Measurements from ENCODE around the gene PDE6B.

PDE6B gene

GRCh38 chr4:601612-602558 is 23.5 kb upstream of the PDE6B start:
- no peak for DNase-seq

GRCh38 chr4:602559-602942 is 22.8 kb upstream of the PDE6B start:
- DNase-seq = no peak

- no peak for DNase-seq
Observed at GRCh38 chr4:604131-604530, 21.2 kb upstream of the PDE6B start.

GRCh38 chr4:605702-606425 is 19.5 kb upstream of the PDE6B start:
- no peak for DNase-seq

GRCh38 chr4:608236-608635 is 17.1 kb upstream of the PDE6B start:
- no peak for DNase-seq

DNA sequence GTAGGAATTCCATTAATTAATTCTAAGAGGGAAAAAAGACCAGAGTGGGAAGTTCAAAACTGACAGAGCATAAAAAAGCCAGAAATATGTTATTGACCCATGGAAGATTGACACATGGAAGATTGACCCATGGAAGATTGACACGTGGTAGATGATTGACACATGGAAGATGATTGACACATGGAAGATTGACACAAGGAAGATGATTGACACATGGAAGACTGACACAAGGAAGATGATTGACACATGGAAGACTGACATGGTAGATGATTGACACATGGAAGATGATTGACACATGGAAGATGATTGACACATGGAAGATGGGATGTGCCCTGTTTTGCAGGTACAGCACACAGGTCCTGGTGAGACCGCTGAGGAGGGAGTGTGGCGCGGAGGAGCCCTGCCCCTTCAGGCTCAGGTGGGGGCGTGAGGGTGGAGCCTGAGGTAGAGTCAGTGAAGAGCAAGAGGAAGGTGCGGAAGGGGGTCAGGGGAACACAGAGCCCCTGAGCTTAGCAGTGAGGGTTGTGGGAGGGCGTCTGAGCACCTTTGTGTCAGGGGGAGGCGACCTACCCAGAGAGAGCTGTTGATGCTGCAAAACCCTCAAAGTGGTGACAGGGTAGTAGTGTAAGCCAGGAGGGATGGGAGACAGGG is 15.8 kb upstream of the PDE6B start:
- no peak for DNase-seq

GRCh38 chr4:610411-611261 is 14.7 kb upstream of the PDE6B start:
- DNase-seq = no peak

DNA sequence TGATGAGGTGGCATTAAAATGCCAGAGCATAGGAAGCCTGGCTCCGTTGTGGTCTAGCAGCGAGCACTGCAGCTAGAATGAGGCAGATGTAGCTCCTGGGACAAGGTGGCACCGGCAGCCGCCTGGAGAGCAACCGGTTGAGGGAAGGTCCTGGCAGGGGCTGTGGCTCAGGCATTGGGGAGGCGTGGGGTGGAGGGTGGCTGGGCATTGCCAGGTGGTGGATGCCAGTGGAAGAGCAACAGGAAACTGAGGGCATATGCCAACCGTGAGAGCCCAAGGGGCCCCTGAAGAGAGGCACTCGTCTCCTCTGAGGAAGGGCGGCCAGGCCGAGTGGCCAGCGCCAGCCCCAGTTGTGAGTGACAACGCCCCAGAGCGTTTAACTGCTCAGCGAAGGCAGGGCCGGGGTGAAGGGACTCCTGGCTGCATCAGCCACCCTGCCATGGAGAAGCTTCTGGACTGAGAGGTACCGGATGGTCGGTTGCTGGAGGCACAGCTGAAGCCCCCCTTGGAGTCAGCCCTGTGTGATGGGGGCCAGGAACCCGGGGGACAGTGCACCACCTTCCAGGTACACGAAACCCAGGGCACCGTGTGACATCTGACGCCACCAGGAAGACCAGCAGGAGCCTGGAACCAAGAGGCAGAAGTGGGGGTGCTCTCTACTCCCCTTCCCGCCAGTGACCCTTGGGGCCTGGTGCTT is 13.2 kb upstream of the PDE6B start:
- no peak for DNase-seq

- no peak for DNase-seq
Observed at GRCh38 chr4:612749-613125, 12.6 kb upstream of the PDE6B start.

GRCh38 chr4:613126-613525 is 12.2 kb upstream of the PDE6B start:
- DNase-seq = no peak

- DNase-seq = no peak
Observed at GRCh38 chr4:616091-616490, 9.3 kb upstream of the PDE6B start.

DNA sequence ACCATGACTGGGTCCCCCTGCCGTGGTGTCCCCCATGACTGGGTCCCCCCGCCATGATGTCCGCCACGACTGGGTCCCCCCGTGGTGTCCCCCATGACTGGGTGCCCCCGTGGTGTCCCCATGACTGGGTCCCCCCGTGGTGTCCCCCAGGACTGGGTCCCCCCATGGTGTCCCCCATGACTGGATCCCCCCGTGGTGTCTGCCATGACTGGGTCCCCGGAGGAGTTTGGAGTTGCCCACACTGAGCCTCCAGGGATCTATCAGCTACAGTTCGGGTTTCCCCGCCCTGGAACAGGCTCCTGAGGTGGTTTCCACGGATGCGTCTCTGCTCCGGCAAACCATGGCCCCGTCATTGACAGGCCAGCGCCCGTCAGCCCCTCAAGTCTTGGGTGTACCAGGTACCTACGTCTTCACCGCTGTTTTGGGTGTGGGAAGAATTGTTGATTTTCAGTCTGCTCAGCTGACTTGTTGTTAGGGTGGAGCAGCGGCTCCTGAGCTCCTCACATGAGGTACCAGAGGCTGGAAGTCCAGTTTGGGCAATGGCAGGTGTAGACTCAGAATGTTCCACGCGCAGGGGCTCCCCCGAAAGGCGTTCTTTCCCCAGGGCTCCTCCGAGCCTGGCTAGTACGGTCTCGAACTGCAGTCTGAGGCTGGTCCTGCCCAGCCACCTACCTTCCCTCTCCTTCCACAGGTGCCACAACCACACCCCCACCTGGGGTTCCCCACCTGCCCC is 8.3 kb upstream of the PDE6B start:
- no peak for DNase-seq

DNA sequence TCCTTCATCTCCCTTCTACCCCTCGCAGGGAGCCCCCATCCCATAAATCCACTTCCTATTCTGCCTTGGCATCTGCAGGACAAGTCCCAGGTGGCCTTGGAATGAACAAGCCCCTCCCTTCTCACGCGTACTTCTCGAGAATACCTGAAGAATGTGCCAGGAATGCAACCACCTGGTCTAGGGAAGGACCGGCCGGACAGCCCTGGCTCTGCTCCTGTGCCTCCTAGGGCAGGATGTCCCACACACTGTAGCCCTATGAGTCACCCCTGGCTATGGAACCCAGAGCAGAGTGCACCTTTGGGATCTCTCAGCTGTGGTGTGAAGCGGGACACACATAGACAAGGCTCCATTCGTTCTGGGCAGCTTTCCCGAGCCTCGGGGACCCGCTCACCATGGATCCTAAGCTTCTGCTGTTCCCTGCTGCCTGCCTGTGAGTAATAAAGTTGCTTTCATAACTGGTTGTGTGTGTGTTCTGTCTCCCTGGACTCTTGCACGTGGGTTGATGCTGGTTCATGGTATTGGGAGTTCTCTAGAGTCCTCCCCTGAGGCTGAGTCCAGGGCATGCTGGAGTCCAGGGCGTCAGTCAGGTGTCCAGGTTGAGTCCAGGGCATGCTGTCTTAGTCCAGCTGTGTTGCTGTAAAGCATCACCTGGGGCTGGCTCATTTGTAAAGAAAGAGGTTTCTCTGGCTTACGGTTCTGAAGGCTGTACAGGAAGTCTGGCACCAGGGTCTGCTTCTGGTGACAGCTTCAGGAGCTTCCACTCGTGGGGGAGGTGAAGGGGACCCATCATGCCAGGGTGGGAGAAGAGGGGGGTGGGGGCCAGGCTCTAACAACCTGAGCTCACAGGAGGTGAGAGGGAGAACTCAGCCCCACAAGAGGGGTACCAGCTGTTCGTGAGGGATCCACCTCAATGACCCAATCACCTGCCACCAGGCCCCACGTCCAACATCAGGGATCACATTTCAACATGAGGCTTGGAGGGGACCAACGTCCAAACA is 7.4 kb upstream of the PDE6B start:
- DNase-seq = no peak

DNA sequence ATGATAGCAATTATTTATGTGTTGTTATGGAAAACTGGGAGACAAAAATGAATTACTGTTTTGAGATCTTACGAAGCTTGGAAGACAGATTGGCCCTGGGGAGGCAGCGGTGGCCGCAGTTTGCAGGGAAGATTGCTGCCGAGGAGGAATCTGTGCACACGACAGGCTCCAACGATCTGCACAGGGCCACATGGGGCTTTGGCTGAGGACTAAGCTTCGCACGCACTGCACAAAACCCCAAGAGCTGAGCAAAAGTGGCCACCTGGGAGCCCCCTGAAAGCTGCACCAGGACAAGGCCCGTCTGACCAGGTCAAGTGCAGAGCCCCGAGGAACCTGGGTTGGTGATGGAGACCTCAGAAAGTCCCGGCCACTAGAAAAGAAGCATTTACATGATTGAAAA is 5.2 kb upstream of the PDE6B start:
- no peak for DNase-seq

DNA sequence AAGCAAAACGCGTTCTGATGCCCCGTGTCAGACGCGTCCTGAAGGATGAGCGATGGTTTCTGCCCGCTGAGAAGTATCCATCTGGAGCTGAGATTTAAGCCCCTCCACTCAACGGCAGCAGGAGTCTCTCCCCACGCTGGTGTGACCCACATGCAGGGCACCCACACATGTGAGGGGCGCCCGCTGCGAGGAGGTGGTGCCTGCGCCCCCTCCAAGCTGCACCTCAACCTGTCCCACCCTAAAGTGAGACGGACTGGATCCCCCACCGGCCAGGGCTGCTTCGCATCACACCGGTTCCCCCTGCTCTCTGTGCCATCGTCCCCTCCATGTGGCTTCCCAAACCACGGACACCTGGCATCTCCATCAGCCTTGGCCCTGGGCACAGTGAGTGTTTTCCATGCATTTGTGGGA is 4.5 kb upstream of the PDE6B start:
- no peak for DNase-seq

DNA sequence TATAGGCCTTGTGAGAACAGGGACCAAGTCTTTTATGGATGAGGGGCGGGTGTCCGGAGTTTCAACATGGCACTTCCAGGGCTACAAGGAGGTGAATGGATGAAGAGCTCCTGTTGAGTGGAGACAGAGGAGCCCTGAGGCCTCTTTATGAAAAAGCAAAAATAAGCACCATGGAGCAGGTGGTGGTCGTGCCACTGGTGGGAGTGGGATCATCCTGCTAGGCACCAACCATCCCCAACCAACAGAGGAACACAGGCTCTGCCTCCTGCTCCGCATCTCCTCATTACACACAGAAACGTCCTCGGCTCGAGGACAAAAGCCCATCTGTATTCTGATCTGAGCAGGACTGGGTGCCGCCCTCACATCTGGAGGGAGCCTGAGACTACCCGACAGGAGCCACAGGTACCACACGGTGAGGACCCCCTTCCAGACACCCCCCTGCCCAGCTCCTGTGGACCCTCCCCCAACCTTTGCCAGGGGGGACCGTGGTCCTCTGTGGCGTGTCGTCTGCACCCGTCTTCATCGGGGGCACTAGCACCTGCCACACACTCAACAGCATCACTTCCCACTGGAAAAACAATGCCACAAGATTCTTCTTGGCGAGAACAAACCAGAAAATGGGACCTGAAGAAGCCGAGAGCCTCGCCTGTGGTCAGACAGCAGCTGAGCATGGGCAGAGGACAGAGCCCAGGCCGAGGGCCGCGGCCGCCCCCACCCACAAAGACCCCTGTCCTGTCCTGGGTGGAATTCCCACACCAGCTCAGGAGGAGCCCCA is 3.9 kb upstream of the PDE6B start:
- no peak for DNase-seq

DNA sequence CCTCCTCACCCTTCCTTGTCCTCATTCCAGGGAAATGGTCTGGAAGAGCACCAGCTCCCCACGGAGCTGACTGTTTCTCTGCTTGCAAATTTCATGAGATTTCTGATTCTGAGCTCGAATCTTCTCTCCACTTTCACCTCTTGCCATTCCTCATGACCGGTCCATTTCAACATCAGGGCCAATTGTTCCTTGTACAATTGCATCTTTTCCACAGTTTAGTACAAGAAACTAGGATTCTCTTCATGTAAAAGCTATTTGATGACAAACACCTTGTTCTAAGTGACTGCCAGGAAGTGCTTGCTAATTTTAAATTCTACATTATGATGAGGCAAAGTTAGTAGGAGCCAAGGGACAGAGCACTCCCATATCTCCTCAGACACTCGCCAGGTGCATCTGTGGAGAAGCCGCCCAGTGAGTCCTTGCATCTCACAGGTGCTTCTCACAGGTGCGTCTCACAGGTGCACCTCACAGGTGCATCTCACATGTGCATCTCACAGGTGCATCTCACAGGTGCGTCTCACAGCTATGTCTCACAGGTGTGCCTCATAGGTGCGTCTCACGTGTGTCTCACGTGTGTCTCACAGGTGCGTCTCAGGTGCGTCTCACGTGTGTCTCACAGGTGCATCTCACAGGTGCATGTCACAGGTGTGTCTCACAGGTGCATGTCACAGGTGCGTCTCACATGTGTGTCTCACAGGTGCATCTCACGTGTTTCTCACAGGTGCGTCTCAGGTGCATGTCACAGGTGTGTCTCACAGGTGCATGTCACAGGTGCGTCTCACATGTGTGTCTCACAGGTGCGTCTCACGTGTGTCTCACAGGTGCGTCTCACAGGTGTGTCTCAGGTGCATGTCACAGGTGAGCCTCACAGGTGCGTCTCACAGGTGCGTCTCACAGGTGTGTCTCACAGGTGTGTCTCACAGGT is 3.0 kb upstream of the PDE6B start:
- no peak for DNase-seq
